K562 (cell line): ENCODE measurements around the gene EFCAB12. TPM values are rescaled to one million over a fixed set of nuclear protein-coding genes. Genes with fewer than 3 reads are reported as not detected.

ENCODE experiments used
- ARID1B ChIP-seq: fragments of 450-650 bp; IDR thresholded peaks from 2 replicates; pipeline ENCODE4 v1.6.1; 2016; ENCODE audit warnings: antibody characterized with exemption, mild to moderate bottlenecking, inconsistent platforms
- BACH1 ChIP-seq: fragments of 200-800 bp; sonication (Bioruptor generic); IDR thresholded peaks from 2 replicates; pipeline ENCODE4 v1.6.1; 2016; ENCODE audit warnings: missing genetic modification characterization, missing compliant biosample characterization
- IFI16 ChIP-seq: fragments of 250-450 bp; sonication (Bioruptor Pico); IDR thresholded peaks from 2 replicates; pipeline ENCODE4 v2.1.2; 2022; ENCODE audit warnings: mild to moderate bottlenecking, inconsistent platforms
- L3MBTL2 ChIP-seq: fragments of 450-650 bp; IDR thresholded peaks from 2 replicates; pipeline ENCODE4 v1.6.1; 2016; ENCODE audit warnings: mild to moderate bottlenecking, moderate library complexity
- MTF1 ChIP-seq: fragments of 250-450 bp; sonication (Bioruptor Pico); IDR thresholded peaks from 2 replicates; pipeline ENCODE4 v1.9.0; 2021; ENCODE audit warnings: moderate library complexity, mild to moderate bottlenecking, inconsistent platforms, borderline replicate concordance
- NCOA2 ChIP-seq, 2 experiments: fragments of 450-650 bp; IDR thresholded peaks; 2 replicates each; pipeline ENCODE4 v1.6.1; 2018; ENCODE audit warnings: mild to moderate bottlenecking in 2 of 2, moderate library complexity in 1 of 2; ENCODE audit not compliant: partially characterized antibody in 2 of 2
- NFATC3 ChIP-seq: fragments of 450-650 bp; IDR thresholded peaks from 2 replicates; pipeline ENCODE4 v1.6.1; 2017; ENCODE audit warnings: mild to moderate bottlenecking
- PHF8 ChIP-seq: fragments of 200-600 bp; sonication (generic); IDR thresholded peaks from 2 replicates; pipeline ENCODE4 v1.6.1; 2012; ENCODE audit warnings: mixed run types, mild to moderate bottlenecking, inconsistent platforms, low read length, moderate library complexity, borderline replicate concordance
- POLR2G ChIP-seq: fragments of 200-400 bp; formaldehyde crosslinking; IDR thresholded peaks from 2 replicates; pipeline ENCODE4 v1.6.1; 2017; ENCODE audit warnings: low read depth, mild to moderate bottlenecking, antibody characterized with exemption, low read length, moderate library complexity
- POLR2H ChIP-seq: IDR thresholded peaks from 2 replicates; pipeline ENCODE4 v1.6.1; 2016; ENCODE audit warnings: missing genetic modification characterization, low read depth, mild to moderate bottlenecking, control low read depth, missing compliant biosample characterization, moderate library complexity
- TFAM ChIP-seq: fragments of 250-450 bp; sonication (Bioruptor Pico); conservative IDR thresholded peaks from 2 replicates; pipeline ENCODE4 v1.5.0; 2021; ENCODE audit warnings: mild to moderate bottlenecking, moderate library complexity
- U2AF1 ChIP-seq: fragments of 200-400 bp; formaldehyde crosslinking; optimal IDR thresholded peaks from 2 replicates; pipeline ENCODE3; 2017; ENCODE audit warnings: mild to moderate bottlenecking, low read depth, low read length, moderate library complexity
- ZBTB17 ChIP-seq: fragments of 450-650 bp; formaldehyde crosslinking; IDR thresholded peaks from 2 replicates; pipeline ENCODE4 v1.4.0; 2020; ENCODE audit warnings: mild to moderate bottlenecking
- ZNF197 ChIP-seq: fragments of 200-800 bp; sonication (Bioruptor generic); IDR thresholded peaks from 2 replicates; pipeline ENCODE4 v1.6.1; 2016; ENCODE audit warnings: low read depth, missing genetic modification characterization, missing compliant biosample characterization
- ZSCAN29 ChIP-seq: fragments of 450-650 bp; IDR thresholded peaks from 2 replicates; pipeline ENCODE4 v1.6.1; 2017
- polyA plus RNA-seq, 8 experiments: library from polyadenylated mRNA; depleted of rRNA in 4 of 8; stranded (reverse) in 5 of 8; unstranded in 3 of 8; fragments of >200 nt; fragmentation: Nextera tagmentation in 2 of 8; fragmentation: Illumina TruSeq in 1 of 8; extraction: Ambion mirVana in 2 of 8; extraction: Trizol in 1 of 8; gene quantifications; 2 replicates each; pipeline versions ENCODE4 v1.2.1 to v1.2.3, GENCODE V29; 2011 to 2014; ENCODE audit warnings: inconsistent platforms in 1 of 8, missing spikeins in 1 of 8
- total RNA-seq, 7 experiments: library from RNA; depleted of rRNA in 6 of 7; stranded (reverse); fragments of >200 nt in 6 of 7; fragmentation: Illumina TruSeq in 2 of 7; extraction: Trizol in 2 of 7; gene quantifications; 2 replicates each; pipeline versions ENCODE4 v1.2.1 to v1.2.3, GENCODE V29; 2011 to 2021; ENCODE audit warnings: low replicate concordance in 1 of 7
- TF ChIP-seq, protein P1 (sequence below): fragments of 450-650 bp; IDR thresholded peaks from 2 replicates; pipeline ENCODE4 v1.6.1; 2017; ENCODE audit warnings: mild to moderate bottlenecking, moderate library complexity
- TF ChIP-seq, protein P2 (sequence below): sonication (generic); formaldehyde crosslinking; IDR thresholded peaks from 2 replicates; pipeline ENCODE4 v1.8.0; 2022; ENCODE audit warnings: missing genetic modification reagents, mild to moderate bottlenecking, borderline replicate concordance
- TF ChIP-seq, protein P3 (sequence below): fragments of 250-450 bp; sonication (Bioruptor Pico); IDR thresholded peaks from 2 replicates; pipeline ENCODE4 v1.5.0; 2021
- TF ChIP-seq, protein P4 (sequence below): sonication (generic); IDR thresholded peaks from 2 replicates; pipeline ENCODE4 v1.6.1; 2016

The EFCAB12 gene
- total and polyA plus RNA-seq, 9 of the 15 experiments (the other 6 are each of a cell fraction or from before 2014, with no cell fraction given): 0.08 to 0.95 (median 0.56) TPM; not detected in 1

DNA sequence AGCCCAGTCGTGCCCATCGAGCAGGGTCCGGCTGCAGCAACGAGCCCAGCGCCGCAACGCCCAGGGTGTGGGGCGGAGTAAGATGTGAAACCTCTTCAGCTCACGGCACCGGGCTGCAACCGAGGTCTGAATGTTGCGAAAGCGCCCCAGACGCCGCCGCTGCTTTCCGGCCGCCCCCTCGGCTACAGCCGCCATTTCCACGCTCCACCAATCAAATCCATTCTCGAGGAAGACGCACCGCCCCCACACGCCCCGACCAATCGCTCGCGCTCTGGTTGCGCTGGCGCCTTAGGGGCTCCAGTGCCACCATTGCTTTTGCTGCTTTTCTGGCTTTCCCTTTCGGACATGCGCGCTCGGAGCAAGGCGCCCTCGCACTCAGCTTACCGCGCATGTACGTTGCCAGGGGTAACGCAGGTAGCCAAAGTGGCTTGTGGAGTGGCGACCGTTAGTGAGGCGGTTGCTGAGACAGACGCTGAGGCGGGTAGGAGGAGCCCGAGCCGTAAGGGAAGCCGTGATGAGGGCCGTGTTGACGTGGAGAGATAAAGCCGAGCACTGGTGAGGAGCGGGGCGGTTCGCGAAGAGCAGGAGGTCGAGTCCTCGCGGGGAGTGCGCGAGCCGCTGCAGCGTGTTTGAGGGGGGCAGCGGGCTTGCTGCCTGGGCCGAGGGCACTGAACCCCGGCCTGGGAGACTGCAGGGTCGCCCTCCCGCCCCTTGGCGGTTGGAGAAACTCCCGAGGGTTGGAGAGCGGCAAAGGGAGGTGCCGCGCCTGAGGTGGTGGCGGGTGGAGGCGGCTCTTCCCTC, 11.6 kb upstream of the EFCAB12 start, which contains the start of the genes IFT122 and MBD4 (continued):
- TF ChIP-seq ZNF197 (CRISPR knock-in tag): no peak
- TF ChIP-seq U2AF1: no peak
- TF ChIP-seq, protein P1, sequence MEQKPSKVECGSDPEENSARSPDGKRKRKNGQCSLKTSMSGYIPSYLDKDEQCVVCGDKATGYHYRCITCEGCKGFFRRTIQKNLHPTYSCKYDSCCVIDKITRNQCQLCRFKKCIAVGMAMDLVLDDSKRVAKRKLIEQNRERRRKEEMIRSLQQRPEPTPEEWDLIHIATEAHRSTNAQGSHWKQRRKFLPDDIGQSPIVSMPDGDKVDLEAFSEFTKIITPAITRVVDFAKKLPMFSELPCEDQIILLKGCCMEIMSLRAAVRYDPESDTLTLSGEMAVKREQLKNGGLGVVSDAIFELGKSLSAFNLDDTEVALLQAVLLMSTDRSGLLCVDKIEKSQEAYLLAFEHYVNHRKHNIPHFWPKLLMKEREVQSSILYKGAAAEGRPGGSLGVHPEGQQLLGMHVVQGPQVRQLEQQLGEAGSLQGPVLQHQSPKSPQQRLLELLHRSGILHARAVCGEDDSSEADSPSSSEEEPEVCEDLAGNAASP: no peak
- TF ChIP-seq NFATC3: no peak
- TF ChIP-seq, protein P2, sequence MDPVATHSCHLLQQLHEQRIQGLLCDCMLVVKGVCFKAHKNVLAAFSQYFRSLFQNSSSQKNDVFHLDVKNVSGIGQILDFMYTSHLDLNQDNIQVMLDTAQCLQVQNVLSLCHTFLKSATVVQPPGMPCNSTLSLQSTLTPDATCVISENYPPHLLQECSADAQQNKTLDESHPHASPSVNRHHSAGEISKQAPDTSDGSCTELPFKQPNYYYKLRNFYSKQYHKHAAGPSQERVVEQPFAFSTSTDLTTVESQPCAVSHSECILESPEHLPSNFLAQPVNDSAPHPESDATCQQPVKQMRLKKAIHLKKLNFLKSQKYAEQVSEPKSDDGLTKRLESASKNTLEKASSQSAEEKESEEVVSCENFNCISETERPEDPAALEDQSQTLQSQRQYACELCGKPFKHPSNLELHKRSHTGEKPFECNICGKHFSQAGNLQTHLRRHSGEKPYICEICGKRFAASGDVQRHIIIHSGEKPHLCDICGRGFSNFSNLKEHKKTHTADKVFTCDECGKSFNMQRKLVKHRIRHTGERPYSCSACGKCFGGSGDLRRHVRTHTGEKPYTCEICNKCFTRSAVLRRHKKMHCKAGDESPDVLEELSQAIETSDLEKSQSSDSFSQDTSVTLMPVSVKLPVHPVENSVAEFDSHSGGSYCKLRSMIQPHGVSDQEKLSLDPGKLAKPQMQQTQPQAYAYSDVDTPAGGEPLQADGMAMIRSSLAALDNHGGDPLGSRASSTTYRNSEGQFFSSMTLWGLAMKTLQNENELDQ (CRISPR knock-in tag): no peak
- TF ChIP-seq POLR2G: peak; percentile 96
- peak; percentile 89 for TF ChIP-seq POLR2H
- TF ChIP-seq L3MBTL2: peak; percentile 94
- no peak for TF ChIP-seq IFI16 (CRISPR knock-in tag)
- no peak; the same call in 1 of the 2 replicates for TF ChIP-seq ZBTB17 (CRISPR knock-in tag)
- no peak for TF ChIP-seq MTF1 (CRISPR knock-in tag)
- TF ChIP-seq PHF8: peak; percentile 79; the same call in 1 of the 2 replicates
- no peak; the same call in 1 of the 2 replicates for TF ChIP-seq ARID1B
- TF ChIP-seq, protein P3, sequence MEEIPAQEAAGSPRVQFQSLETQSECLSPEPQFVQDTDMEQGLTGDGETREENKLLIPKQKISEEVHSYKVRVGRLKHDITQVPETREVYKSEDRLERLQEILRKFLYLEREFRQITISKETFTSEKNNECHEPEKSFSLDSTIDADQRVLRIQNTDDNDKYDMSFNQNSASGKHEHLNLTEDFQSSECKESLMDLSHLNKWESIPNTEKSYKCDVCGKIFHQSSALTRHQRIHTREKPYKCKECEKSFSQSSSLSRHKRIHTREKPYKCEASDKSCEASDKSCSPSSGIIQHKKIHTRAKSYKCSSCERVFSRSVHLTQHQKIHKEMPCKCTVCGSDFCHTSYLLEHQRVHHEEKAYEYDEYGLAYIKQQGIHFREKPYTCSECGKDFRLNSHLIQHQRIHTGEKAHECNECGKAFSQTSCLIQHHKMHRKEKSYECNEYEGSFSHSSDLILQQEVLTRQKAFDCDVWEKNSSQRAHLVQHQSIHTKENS: 0 out of 2 replicates have a peak, but pooled peaks have one; percentile 51
- TF ChIP-seq, protein P4, sequence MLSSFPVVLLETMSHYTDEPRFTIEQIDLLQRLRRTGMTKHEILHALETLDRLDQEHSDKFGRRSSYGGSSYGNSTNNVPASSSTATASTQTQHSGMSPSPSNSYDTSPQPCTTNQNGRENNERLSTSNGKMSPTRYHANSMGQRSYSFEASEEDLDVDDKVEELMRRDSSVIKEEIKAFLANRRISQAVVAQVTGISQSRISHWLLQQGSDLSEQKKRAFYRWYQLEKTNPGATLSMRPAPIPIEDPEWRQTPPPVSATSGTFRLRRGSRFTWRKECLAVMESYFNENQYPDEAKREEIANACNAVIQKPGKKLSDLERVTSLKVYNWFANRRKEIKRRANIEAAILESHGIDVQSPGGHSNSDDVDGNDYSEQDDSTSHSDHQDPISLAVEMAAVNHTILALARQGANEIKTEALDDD: no peak; the same call in 1 of the 2 replicates
- TF ChIP-seq TFAM (CRISPR knock-in tag): no peak
- no peak for TF ChIP-seq BACH1 (tag)
- no peak for TF ChIP-seq NCOA2 (IDR thresholded peaks at IDR 0.05; ENCODE audit: partially characterized antibody in 2 of 2)
- no peak for TF ChIP-seq ZSCAN29
